ENCODE data around the gene CD86.

CD86 gene

DNA sequence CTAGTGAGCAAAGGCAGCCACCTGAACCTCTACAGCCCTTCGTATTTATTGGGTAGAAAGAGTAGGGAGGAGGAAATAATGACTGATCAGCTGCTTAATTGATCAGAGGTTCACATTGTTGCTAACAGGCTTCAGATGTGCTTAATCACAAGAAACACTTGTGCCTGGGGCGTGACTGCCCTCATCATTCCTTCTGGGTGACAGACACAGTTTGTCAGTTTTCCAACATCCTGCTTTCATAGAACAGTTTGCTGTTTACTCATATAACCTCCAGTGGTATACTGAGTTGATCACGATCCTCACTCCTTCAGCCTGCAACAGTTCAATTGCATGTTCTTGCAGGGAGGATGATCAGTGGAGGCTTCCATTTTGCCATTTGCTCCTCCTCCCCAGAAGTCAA is 114.7 kb downstream of the CD86 start:
- Histone ChIP-seq H3K9me3 (ENCODE audit: low read depth, low read length) (no peaks in the 10 kb centered on the region), H3K4me3 (no peak overlapping the region), H3K9ac (ENCODE audit: insufficient read length) (no peak overlapping the region), H3K27ac (no peak overlapping the region), H3K36me3 (ENCODE audit: insufficient read depth, low read length) (no peaks in the 10 kb centered on the region)
- TF ChIP-seq EZH2 (IDR thresholded peaks at IDR 0.05) (no peak), FOXP2 (optimal IDR thresholded peaks at IDR 0.05; ENCODE audit: control extremely low read depth, extremely low read length, insufficient read depth) (no peak), POLR2AphosphoS5 (IDR thresholded peaks at IDR 0.05; ENCODE audit: borderline replicate concordance, low read depth, low read length) (no peak)
- no peak for DNase-seq (ENCODE audit: low read depth, low spot score)
